Measurements from ENCODE around the gene SLIT3. TPM values are rescaled to one million over a fixed set of nuclear protein-coding genes. Genes with fewer than 3 reads are reported as not detected.

SLIT3 gene
- total RNA-seq, 1 experiment from 2014 or later, result 0.10 TPM

- no peaks in the 10 kb centered on the region for H4K20me1 ChIP-seq (ENCODE audit: insufficient read depth)
- intact Hi-C loops (cut with micrococcal nuclease), result no loop called here
- H3K9ac ChIP-seq (ENCODE audit: low read length), result no peak overlapping the region
- H3K27ac ChIP-seq (ENCODE audit: low read depth, low read length), result no peak overlapping the region
- peaks cover 82% of the 10 kb centered on the region for H3K27me3 ChIP-seq (ENCODE audit: insufficient read depth, low read length)
- RAD21 ChIA-PET (ENCODE audit: low non-redundant PET in 1 of 2, low total read pairs in 2 of 2, uncharacterized antibody in 2 of 2, unreplicated experiment in 2 of 2), result no interaction called here
- ATAC-seq (no peak), DNase-seq (ENCODE audit: low read depth, low spot score) (no peak)
- POLR2A ChIA-PET, result no interaction called here
- no peaks in the 10 kb centered on the region for H3K9me3 ChIP-seq (ENCODE audit: control insufficient read depth in 1 of 2, insufficient read depth in 1 of 2, low read depth in 1 of 2, low read length in 2 of 2)
- no peak overlapping the region for H3K4me3 ChIP-seq (replicated peaks in 1 of 2; ENCODE audit: low read depth in 1 of 2, low read length in 2 of 2)
- BruUV-seq (replicated peaks), result no TSS peak
- H3K36me3 ChIP-seq (ENCODE audit: control insufficient read depth in 1 of 2, insufficient read depth in 2 of 2, low read length in 2 of 2), result no peaks in the 10 kb centered on the region
- H3K4me2 ChIP-seq (ENCODE audit: low read length), result no peak overlapping the region
- TF ChIP-seq EZH2 (IDR thresholded peaks at IDR 0.05), result no peak
- TF ChIP-seq EGR1 (IDR thresholded peaks at IDR 0.05; ENCODE audit: low read depth), result no peak
- no peak for TF ChIP-seq YY1 (IDR thresholded peaks at IDR 0.05; ENCODE audit: extremely low read depth, insufficient replicate concordance, low read depth, low read length)
- no peak for TF ChIP-seq ELF1 (IDR thresholded peaks at IDR 0.05; ENCODE audit: borderline replicate concordance, low read depth)
- TF ChIP-seq CEBPB (IDR thresholded peaks at IDR 0.05; ENCODE audit: low read depth), result no peak
- TF ChIP-seq POLR2AphosphoS5 (IDR thresholded peaks at IDR 0.05; ENCODE audit: low read depth, low read length), result no peak
- TF ChIP-seq, protein P1, sequence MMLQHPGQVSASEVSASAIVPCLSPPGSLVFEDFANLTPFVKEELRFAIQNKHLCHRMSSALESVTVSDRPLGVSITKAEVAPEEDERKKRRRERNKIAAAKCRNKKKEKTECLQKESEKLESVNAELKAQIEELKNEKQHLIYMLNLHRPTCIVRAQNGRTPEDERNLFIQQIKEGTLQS (IDR thresholded peaks at IDR 0.05), result no peak
- no peak for TF ChIP-seq SP1 (IDR thresholded peaks at IDR 0.05; ENCODE audit: low read depth)
- no peak for TF ChIP-seq CTCF (IDR thresholded peaks at IDR 0.05 in 2 of 3, conservative IDR thresholded peaks at IDR 0.05 in 1 of 3; ENCODE audit: borderline replicate concordance in 1 of 3, insufficient read depth in 1 of 3, low read depth in 2 of 3, low read length in 2 of 3)
- TF ChIP-seq POLR2A (IDR thresholded peaks at IDR 0.05; ENCODE audit: borderline replicate concordance, extremely low read depth, insufficient read depth, insufficient read length), result no peak
- no peak for TF ChIP-seq CBX3 (IDR thresholded peaks at IDR 0.05; ENCODE audit: low read depth)
- TF ChIP-seq JUND (IDR thresholded peaks at IDR 0.05), result no peak
- no peaks in the 10 kb centered on the region for H3K9me2 ChIP-seq (ENCODE audit: insufficient read depth)
- no peak overlapping the region for H2AFZ ChIP-seq (ENCODE audit: low read depth, low read length, poor library complexity, severe bottlenecking)
- H3K79me2 ChIP-seq (ENCODE audit: insufficient read depth, low read length), result no peaks in the 10 kb centered on the region
- CTCF ChIA-PET, result no interaction called here
- H3K4me1 ChIP-seq (ENCODE audit: control insufficient read depth in 1 of 2, insufficient read depth in 2 of 2, low read length in 2 of 2), result no peaks in the 10 kb centered on the region
Observed at GRCh38 chr5:168779333-168779732, 521.6 kb downstream of the SLIT3 start.

Data from HCT116 (cell line).